Esophagus squamous epithelium (tissue), 5 donors: ENCODE data around the gene DEXI. TPM values are rescaled to one million over a fixed set of nuclear protein-coding genes. Genes with fewer than 3 reads are reported as not detected.
A peak's percentile ranks its signal among the peaks of the same experiment; 100 is the strongest.

Experiments
- DNase-seq: peaks from one replicate; lab custom pipeline; 2025; lab: John Stamatoyannopoulos, UW
- H3K27ac ChIP-seq, 4 donors: fragments of 200-600 bp; sonication (generic); one replicate each; pipeline ENCODE4 v1.5.1; 2016 to 2019; ENCODE audit warnings: mild to moderate bottlenecking in 1 of 4
- H3K27me3 ChIP-seq, 4 donors: fragments of 200-600 bp; sonication (generic); 1 replicate in 3 of 4; 2 replicates in 1 of 4; pipeline versions ENCODE4 v1.5.1 to v1.6.0; 2017 to 2021; ENCODE audit warnings: antibody characterized with exemption in 1 of 4
- H3K36me3 ChIP-seq, 3 donors: fragments of 200-600 bp; sonication (generic); one replicate each; pipeline ENCODE4 v1.5.1; 2016 to 2019
- H3K4me1 ChIP-seq, 3 donors: fragments of 200-600 bp; sonication (generic); one replicate each; pipeline ENCODE4 v1.5.1; 2017 to 2019
- H3K4me3 ChIP-seq, 4 donors: fragments of 200-600 bp; sonication (generic); 1 replicate in 3 of 4; 2 replicates in 1 of 4; pipeline ENCODE4 v1.5.1; 2016 to 2019; ENCODE audit warnings: mild to moderate bottlenecking in 2 of 4, moderate library complexity in 1 of 4
- H3K9me3 ChIP-seq, 3 donors: fragments of 200-600 bp; sonication (generic); one replicate each; pipeline ENCODE4 v1.5.1; 2016 to 2019
- CTCF ChIP-seq, 6 experiments: fragments of 450-650 bp in 4 of 6; fragments of 200-600 bp in 2 of 6; sonication (generic) in 2 of 6; IDR thresholded peaks; one replicate each; pipeline ENCODE4 v1.5.1; 2016 to 2019; ENCODE audit warnings: antibody characterized with exemption in 6 of 6, mild to moderate bottlenecking in 4 of 6, moderate library complexity in 4 of 6
- POLR2A ChIP-seq, 4 donors: fragments of 450-650 bp; IDR thresholded peaks; one replicate each; pipeline ENCODE4 v1.6.1; 2017; ENCODE audit warnings: antibody characterized with exemption in 4 of 4, mild to moderate bottlenecking in 4 of 4, moderate library complexity in 3 of 4
- whole genome bisulfite sequencing, 2 donors: methylation state at CpG; one replicate each; pipeline ENCODE4 v1.1.5; 2018; 5-methylcytosine and 5-hydroxymethylcytosine counted together
- intact Hi-C: fragments of 100-400 bp; cut with DNase I; formaldehyde crosslinking; loops from one replicate; pipeline ENCODE4 v1.15.0; 2022
- total RNA-seq, 4 donors: library from RNA; depleted of rRNA; stranded (reverse); fragments of >200 nt; gene quantifications; one replicate each; pipeline ENCODE4 v1.1.0, GENCODE V29; 2016
- donor health status: DM: yes; HTN: yes; CAD: no.

DEXI gene
- total RNA-seq, 4 donors from 2014 or later, result 22.6 to 60.1 (median 28.4) TPM

GRCh38 chr16:10939649-10940234 lies 2.5 kb downstream of the DEXI start:
- H3K4me3 ChIP-seq, result peak overlapping the region in 2 of 4 donors; percentile 89 to 93
- peak overlapping the region in 3 of 4 donors; percentile 75 to 91 (median 89) for H3K27ac ChIP-seq
- H3K9me3 ChIP-seq, result no peaks in the 10 kb centered on the region
- DNase-seq, result no peak
- intact Hi-C loops, result no loop called here
- H3K27me3 ChIP-seq, result no peaks in the 10 kb centered on the region
- TF ChIP-seq POLR2A (IDR thresholded peaks at IDR 0.05) (no peak), CTCF (IDR thresholded peaks at IDR 0.05) (no peak)
- peaks cover 0 to 12% (median 0%) of the 10 kb centered on the region in 3 donors for H3K36me3 ChIP-seq
- WGBS, 2 donors, result 81% methylated on average over 6 of the region's 7 CpGs
- H3K4me1 ChIP-seq, result peaks cover 52 to 87% (median 59%) of the 10 kb centered on the region in 3 donors

GRCh38 chr16:10938796-10939648 lies 3.2 kb downstream of the DEXI start:
- Histone ChIP-seq H3K4me3 (peak overlapping the region in 2 of 4 donors; percentile 89 to 93), H3K4me1 (peaks cover 52 to 93% (median 63%) of the 10 kb centered on the region in 3 donors), H3K27me3 (no peaks in the 10 kb centered on the region), H3K27ac (peak overlapping the region in 3 of 4 donors; percentile 64 to 91 (median 89)), H3K9me3 (no peaks in the 10 kb centered on the region), H3K36me3 (peaks cover 0 to 16% (median 0%) of the 10 kb centered on the region in 3 donors)
- intact Hi-C loops, result no loop called here
- no peak for DNase-seq
- no peak for TF ChIP-seq POLR2A (IDR thresholded peaks at IDR 0.05)
- no peak for TF ChIP-seq CTCF (IDR thresholded peaks at IDR 0.05)
- WGBS, 2 donors, result 66 to 72% methylated on average over 7 of the region's 7 CpGs

- Histone ChIP-seq H3K36me3 (peaks cover 0 to 23% (median 0%) of the 10 kb centered on the region in 3 donors), H3K27me3 (no peaks in the 10 kb centered on the region), H3K9me3 (no peaks in the 10 kb centered on the region), H3K4me3 (peak overlapping the region in 2 of 4 donors; percentile 12 to 93), H3K4me1 (peaks cover 52 to 93% (median 60%) of the 10 kb centered on the region in 3 donors), H3K27ac (peak overlapping the region in 3 of 4 donors; percentile 64 to 89 (median 72))
- TF ChIP-seq POLR2A (IDR thresholded peaks at IDR 0.05) (no peak), CTCF (IDR thresholded peaks at IDR 0.05) (no peak)
- DNase-seq, result no peak
- 57 to 60% methylated on average over 1 to 6 of the region's 7 CpGs for WGBS, 2 donors
- intact Hi-C loops, result no loop called here
Observed at GRCh38 chr16:10938321-10938720, 3.9 kb downstream of the DEXI start.

DNA sequence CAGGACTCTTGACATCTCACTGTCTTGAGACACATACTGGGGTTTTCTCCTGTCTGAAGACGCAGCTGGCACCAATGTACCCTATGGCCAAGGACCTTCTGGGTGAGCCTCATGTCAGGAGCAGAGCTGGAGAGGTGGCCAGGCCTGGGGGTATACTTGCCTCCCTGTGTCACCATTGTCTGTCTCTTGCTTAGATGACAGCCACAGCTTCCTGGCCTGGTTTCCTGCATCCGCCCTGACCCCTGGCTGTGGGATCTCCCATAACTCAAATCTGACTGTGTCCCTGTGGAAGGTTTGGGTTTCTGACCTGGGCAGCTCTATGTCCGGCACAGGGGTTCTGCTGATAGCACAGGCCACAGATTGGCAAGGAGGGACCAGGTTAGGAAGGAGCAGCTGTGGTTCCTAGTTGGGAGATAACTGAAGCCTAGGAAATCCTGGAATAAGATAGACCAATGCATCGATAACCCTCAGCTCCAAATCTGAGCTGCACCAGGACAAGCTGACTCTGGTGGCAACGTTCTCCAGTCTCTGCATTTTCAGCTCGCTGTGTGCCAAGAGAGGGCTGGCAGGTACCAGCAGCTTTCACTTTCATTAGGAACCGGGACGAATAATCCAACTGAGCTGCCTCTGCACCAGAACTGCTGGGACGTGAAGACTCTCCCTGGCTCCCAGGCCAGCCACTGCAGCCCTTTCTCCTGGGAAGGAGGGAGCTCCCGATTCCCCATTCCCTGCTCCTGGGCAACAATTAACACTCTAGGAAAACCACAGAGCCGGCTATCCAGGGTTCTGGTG lies 5.0 kb downstream of the DEXI start:
- no peak for DNase-seq
- TF ChIP-seq CTCF (IDR thresholded peaks at IDR 0.05) (no peak), POLR2A (IDR thresholded peaks at IDR 0.05) (no peak)
- intact Hi-C loops, result no loop called here
- H3K4me3 ChIP-seq, result peak overlapping the region in 3 of 4 donors; percentile 15 to 49 (median 25)
- peaks cover 46 to 91% (median 52%) of the 10 kb centered on the region in 3 donors for H3K4me1 ChIP-seq
- peak overlapping the region; percentile 24 to 72 (median 52) for H3K27ac ChIP-seq
- 7 to 53% methylated on average over 6 to 9 of the region's 11 CpGs for WGBS, 2 donors
- no peaks in the 10 kb centered on the region for H3K9me3 ChIP-seq
- H3K36me3 ChIP-seq, result peaks cover 0 to 31% (median 0%) of the 10 kb centered on the region in 3 donors
- no peaks in the 10 kb centered on the region for H3K27me3 ChIP-seq
